ENCODE results near the gene NFIC.

DNA sequence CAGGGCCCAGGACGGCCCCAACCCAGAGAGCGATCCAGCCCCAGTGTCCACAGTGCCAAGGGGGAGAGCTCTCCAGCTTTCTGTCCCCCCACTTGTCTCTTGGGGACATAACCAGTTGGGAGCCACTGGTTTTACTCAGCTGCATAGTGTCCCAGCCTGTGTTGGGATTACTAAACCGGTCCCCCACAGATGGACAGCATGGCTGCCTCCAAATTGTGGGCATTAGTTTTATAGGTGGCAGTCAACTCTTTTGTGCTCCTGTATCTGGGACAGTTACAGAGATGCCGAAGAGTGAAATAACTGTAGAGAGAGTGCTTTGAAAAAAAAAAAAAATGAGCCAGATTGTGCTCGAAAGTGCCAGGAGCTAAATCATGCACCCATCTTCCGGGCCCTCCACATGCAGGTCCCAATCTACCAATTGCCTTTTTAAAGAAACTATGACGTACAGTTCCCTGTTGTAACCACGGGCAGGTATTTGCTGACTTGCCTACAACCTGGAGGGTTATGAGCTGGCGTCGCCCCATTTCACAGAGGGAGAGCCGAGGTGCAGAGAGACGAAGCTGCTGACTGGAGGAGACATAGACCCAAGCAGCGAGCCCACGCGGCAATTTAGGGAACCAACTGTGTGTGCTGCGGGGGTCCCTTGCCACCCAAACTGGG lies 2.4 kb upstream of the NFIC start:
- no peak for TF ChIP-seq EGR1 (IDR thresholded peaks at IDR 0.05)
- TF ChIP-seq TEAD4 (IDR thresholded peaks at IDR 0.05) = no peak
- TF ChIP-seq RAD21 (IDR thresholded peaks at IDR 0.05; ENCODE audit: low read depth) = no peak
- no peak for TF ChIP-seq TAF1 (IDR thresholded peaks at IDR 0.05; ENCODE audit: low read depth)
- no peak for TF ChIP-seq TCF12 (IDR thresholded peaks at IDR 0.05; ENCODE audit: low read depth)
- TF ChIP-seq EP300 (IDR thresholded peaks at IDR 0.05; ENCODE audit: borderline replicate concordance) = no peak
- TF ChIP-seq YY1 (IDR thresholded peaks at IDR 0.05; ENCODE audit: low read depth) = no peak
- TF ChIP-seq USF1 (IDR thresholded peaks at IDR 0.05) = no peak
- TF ChIP-seq, protein P1, sequence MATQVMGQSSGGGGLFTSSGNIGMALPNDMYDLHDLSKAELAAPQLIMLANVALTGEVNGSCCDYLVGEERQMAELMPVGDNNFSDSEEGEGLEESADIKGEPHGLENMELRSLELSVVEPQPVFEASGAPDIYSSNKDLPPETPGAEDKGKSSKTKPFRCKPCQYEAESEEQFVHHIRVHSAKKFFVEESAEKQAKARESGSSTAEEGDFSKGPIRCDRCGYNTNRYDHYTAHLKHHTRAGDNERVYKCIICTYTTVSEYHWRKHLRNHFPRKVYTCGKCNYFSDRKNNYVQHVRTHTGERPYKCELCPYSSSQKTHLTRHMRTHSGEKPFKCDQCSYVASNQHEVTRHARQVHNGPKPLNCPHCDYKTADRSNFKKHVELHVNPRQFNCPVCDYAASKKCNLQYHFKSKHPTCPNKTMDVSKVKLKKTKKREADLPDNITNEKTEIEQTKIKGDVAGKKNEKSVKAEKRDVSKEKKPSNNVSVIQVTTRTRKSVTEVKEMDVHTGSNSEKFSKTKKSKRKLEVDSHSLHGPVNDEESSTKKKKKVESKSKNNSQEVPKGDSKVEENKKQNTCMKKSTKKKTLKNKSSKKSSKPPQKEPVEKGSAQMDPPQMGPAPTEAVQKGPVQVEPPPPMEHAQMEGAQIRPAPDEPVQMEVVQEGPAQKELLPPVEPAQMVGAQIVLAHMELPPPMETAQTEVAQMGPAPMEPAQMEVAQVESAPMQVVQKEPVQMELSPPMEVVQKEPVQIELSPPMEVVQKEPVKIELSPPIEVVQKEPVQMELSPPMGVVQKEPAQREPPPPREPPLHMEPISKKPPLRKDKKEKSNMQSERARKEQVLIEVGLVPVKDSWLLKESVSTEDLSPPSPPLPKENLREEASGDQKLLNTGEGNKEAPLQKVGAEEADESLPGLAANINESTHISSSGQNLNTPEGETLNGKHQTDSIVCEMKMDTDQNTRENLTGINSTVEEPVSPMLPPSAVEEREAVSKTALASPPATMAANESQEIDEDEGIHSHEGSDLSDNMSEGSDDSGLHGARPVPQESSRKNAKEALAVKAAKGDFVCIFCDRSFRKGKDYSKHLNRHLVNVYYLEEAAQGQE (IDR thresholded peaks at IDR 0.05; ENCODE audit: low read depth) = no peak
- TF ChIP-seq ZBTB7A (IDR thresholded peaks at IDR 0.05; ENCODE audit: low read depth) = no peak
- TF ChIP-seq NFIC (IDR thresholded peaks at IDR 0.05) = no peak
- TF ChIP-seq, protein P2, sequence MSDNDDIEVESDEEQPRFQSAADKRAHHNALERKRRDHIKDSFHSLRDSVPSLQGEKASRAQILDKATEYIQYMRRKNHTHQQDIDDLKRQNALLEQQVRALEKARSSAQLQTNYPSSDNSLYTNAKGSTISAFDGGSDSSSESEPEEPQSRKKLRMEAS (IDR thresholded peaks at IDR 0.05) = no peak

All from Ishikawa (cell line).